IMR-90 (cell line): Measurements from ENCODE around the gene HPSE2. TPM values are rescaled to one million over a fixed set of nuclear protein-coding genes. Genes with fewer than 3 reads are reported as not detected.

Experiments
- ATAC-seq: fragments of 200-7000 bp; cut with Tn5 transposase; 2 replicates; pipeline ENCODE4 v1.9.1; 2020; ENCODE audit warnings: low read depth, mild to moderate bottlenecking, moderate library complexity
- BruUV-seq: library from RNA; stranded (reverse); fragments of 400-500 nt; replicated peaks from 2 replicates; lab custom pipeline; 2021; lab: Mats Ljungman, UMichigan
- CTCF ChIA-PET: fragments of 300-600 bp; formaldehyde crosslinking; extraction: SDS; loops from one replicate; lab custom pipeline; 2021; ENCODE audit warnings: antibody characterized with exemption; lab: Yijun Ruan, JAX
- POLR2A ChIA-PET: fragments of 300-600 bp; sonication (Branson Sonifier 250); formaldehyde crosslinking; loops from one replicate; lab custom pipeline; 2022; ENCODE audit warnings: antibody characterized with exemption; ENCODE audit not compliant: unreplicated experiment; lab: Charles Lee
- DNase-seq: peaks from one replicate; pipeline ENCODE4 v3.0.0; 2013
- H2AFZ ChIP-seq: replicated peaks from 2 replicates; pipeline ENCODE3; 2013; ENCODE audit warnings: low read length, mild to moderate bottlenecking; ENCODE audit not compliant: poor library complexity
- H2AK5ac ChIP-seq: 2 replicates; pipeline ENCODE4 v1.6.1; 2013; ENCODE audit warnings: low read depth, low read length, inconsistent platforms
- H2AK9ac ChIP-seq: replicated peaks from 2 replicates; pipeline ENCODE3; 2013; ENCODE audit warnings: mild to moderate bottlenecking, low read depth, low read length, moderate library complexity; ENCODE audit not compliant: poor library complexity
- H2BK120ac ChIP-seq: 2 replicates; pipeline ENCODE4 v1.6.1; 2013; ENCODE audit warnings: low read depth, low read length, inconsistent platforms
- H2BK15ac ChIP-seq: 3 replicates; pipeline ENCODE4 v1.6.1; 2013; ENCODE audit warnings: low read depth, low read length, inconsistent platforms
- H2BK20ac ChIP-seq: 2 replicates; pipeline ENCODE4 v1.6.1; 2013; ENCODE audit warnings: low read depth, mild to moderate bottlenecking, inconsistent platforms, low read length, moderate library complexity
- H2BK5ac ChIP-seq: 2 replicates; pipeline ENCODE4 v1.6.1; 2013; ENCODE audit warnings: mild to moderate bottlenecking, low read depth, low read length, inconsistent platforms; ENCODE audit not compliant: poor library complexity, severe bottlenecking
- H3K14ac ChIP-seq: replicated peaks from 2 replicates; pipeline ENCODE4 v1.6.1; 2013; ENCODE audit warnings: low read depth, low read length, inconsistent platforms
- H3K18ac ChIP-seq: 2 replicates; pipeline ENCODE4 v1.6.1; 2013; ENCODE audit warnings: low read depth, low read length, control low read depth
- H3K23ac ChIP-seq: 2 replicates; pipeline ENCODE4 v1.6.1; 2013; ENCODE audit warnings: low read depth, low read length, inconsistent platforms
- H3K27ac ChIP-seq: 2 replicates; pipeline ENCODE4 v1.5.1; 2013; ENCODE audit warnings: mild to moderate bottlenecking, control low read depth, low read length; ENCODE audit not compliant: insufficient read depth
- H3K27me3 ChIP-seq: 2 replicates; pipeline ENCODE4 v1.6.1; 2013; ENCODE audit warnings: low read length; ENCODE audit not compliant: control insufficient read depth, insufficient read depth
- H3K36me3 ChIP-seq: 2 replicates; pipeline ENCODE4 v1.6.1; 2013; ENCODE audit warnings: low read length, mixed read lengths; ENCODE audit not compliant: control insufficient read depth, insufficient read depth
- H3K4ac ChIP-seq: 2 replicates; pipeline ENCODE4 v1.6.1; 2013; ENCODE audit warnings: low read depth, low read length, inconsistent platforms
- H3K4me1 ChIP-seq: 2 replicates; pipeline ENCODE4 v1.6.1; 2013; ENCODE audit warnings: low read length, mixed read lengths; ENCODE audit not compliant: control insufficient read depth, insufficient read depth
- H3K4me2 ChIP-seq: 2 replicates; pipeline ENCODE4 v1.6.1; 2013; ENCODE audit warnings: low read depth, mild to moderate bottlenecking, control low read depth, low read length, moderate library complexity
- H3K4me3 ChIP-seq: 2 replicates; pipeline ENCODE4 v1.5.1; 2013; ENCODE audit warnings: low read depth, mild to moderate bottlenecking, control low read depth, low read length, moderate library complexity; ENCODE audit not compliant: insufficient read depth
- H3K56ac ChIP-seq: 2 replicates; pipeline ENCODE4 v1.6.1; 2013; ENCODE audit warnings: low read length, inconsistent platforms; ENCODE audit not compliant: insufficient read depth; ENCODE audit errors: extremely low read depth
- H3K79me1 ChIP-seq, 2 experiments: 2 replicates each; pipeline ENCODE4 v1.6.1; 2013; ENCODE audit warnings: low read length in 2 of 2, inconsistent platforms in 1 of 2, low read depth in 1 of 2
- H3K9ac ChIP-seq: 2 replicates; pipeline ENCODE4 v1.6.1; 2013; ENCODE audit warnings: low read depth, low read length, control low read depth
- H3K9me1 ChIP-seq: 2 replicates; pipeline ENCODE4 v1.6.1; 2013; ENCODE audit warnings: low read length, inconsistent platforms; ENCODE audit not compliant: insufficient read depth
- H3K9me3 ChIP-seq: 2 replicates; pipeline ENCODE4 v1.6.1; 2013; ENCODE audit warnings: low read length; ENCODE audit not compliant: control insufficient read depth, insufficient read depth
- H4K20me1 ChIP-seq: 2 replicates; pipeline ENCODE4 v1.6.1; 2013; ENCODE audit warnings: low read length, inconsistent platforms; ENCODE audit not compliant: insufficient read depth
- H4K5ac ChIP-seq: 2 replicates; pipeline ENCODE4 v1.6.1; 2013; ENCODE audit warnings: mild to moderate bottlenecking, low read depth, low read length, control low read depth
- H4K8ac ChIP-seq, 2 experiments: 2 replicates each; pipeline ENCODE4 v1.6.1; 2013; ENCODE audit warnings: low read depth in 2 of 2, low read length in 2 of 2, control low read depth in 1 of 2, inconsistent platforms in 1 of 2
- H4K91ac ChIP-seq: 2 replicates; pipeline ENCODE4 v1.6.1; 2013; ENCODE audit warnings: low read depth, low read length, inconsistent platforms; ENCODE audit not compliant: insufficient read depth
- MAFK ChIP-seq: IDR thresholded peaks from 2 replicates; pipeline ENCODE4 v1.6.1; 2012; ENCODE audit warnings: low read depth, low read length, improper control_type of control experiment
- RAD21 ChIP-seq: IDR thresholded peaks from 2 replicates; pipeline ENCODE4 v1.6.1; 2012; ENCODE audit warnings: low read length, improper control_type of control experiment
- WGBS, 2 experiments: methylation state at CpG; one replicate each; pipeline versions ENCODE4 v1.1.5 to v1.1.7; 2013; ENCODE audit warnings: missing lambda C conversion rate in 2 of 2; ENCODE audit not compliant: insufficient read length in 1 of 2; ENCODE audit errors: extremely low coverage in 2 of 2; 5-methylcytosine and 5-hydroxymethylcytosine counted together
- dilution Hi-C: fragments of 300-500 bp; cut with HindIII; formaldehyde crosslinking; loops from one replicate; pipeline ENCODE4 v1.14.3; 2018; ENCODE audit warnings: low sequenced_read_pairs; ENCODE audit not compliant: unreplicated experiment
- in situ Hi-C: fragments of 300-500 bp; cut with MboI; formaldehyde crosslinking; loops from 3 replicates; pipeline ENCODE4 v1.14.3; 2019; ENCODE audit warnings: low sequenced_read_pairs, inconsistent platforms, mixed read lengths
- intact Hi-C: fragments of 100-400 bp; cut with micrococcal nuclease; formaldehyde crosslinking; loops from 2 replicates; pipeline ENCODE4 v1.10.0; 2022
- polyA plus RNA-seq, 3 experiments: library from polyadenylated mRNA; depleted of rRNA; stranded (reverse); fragments of >200 nt; gene quantifications; 2 replicates each; pipeline ENCODE4 v1.2.3, GENCODE V29; 2012; ENCODE audit warnings: low replicate concordance in 1 of 3
- total RNA-seq: library from RNA; depleted of rRNA; stranded (reverse); fragments of >200 nt; gene quantifications from 2 replicates; pipeline ENCODE4 v1.2.3, GENCODE V29; 2012
- TF ChIP-seq, protein P1 (sequence below): fragments of 150-350 bp; IDR thresholded peaks from 2 replicates; pipeline ENCODE4 v1.6.1; 2017; ENCODE audit warnings: mild to moderate bottlenecking, antibody characterized with exemption, low read length, low read depth

Gene HPSE2
- total and polyA plus RNA-seq, 2 of the 4 experiments (the other 2 are of a cell fraction): not detected

DNA sequence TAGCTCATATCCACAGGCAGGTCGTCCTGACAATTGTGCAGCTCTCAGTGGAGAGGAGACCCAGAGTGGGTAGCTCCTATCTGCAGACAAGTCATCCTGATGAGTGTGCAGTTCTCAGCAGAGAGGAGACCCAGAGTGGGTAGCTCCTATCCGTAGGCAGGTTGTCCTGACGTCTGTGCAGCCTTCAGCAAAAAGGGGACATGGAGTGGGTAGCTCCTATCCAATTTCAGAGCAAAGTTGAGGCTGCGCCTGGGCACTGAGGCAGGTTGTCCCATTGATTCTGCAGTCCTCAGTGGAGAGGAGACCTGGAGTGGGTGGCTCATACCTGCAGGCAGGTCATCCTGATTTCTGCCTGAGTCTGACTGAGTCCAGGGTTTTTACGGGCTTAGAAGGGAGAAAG lies 111.8 kb downstream of the HPSE2 start:
- Histone ChIP-seq H2AFZ (no peak overlapping the region), H3K27ac (no peak overlapping the region), H3K9ac (no peak overlapping the region), H3K9me3 (no peaks in the 10 kb centered on the region), H3K4me1 (no peaks in the 10 kb centered on the region), H3K9me1 (no peaks in the 10 kb centered on the region), H3K18ac (no peak overlapping the region), H2BK20ac (no peak overlapping the region), H4K20me1 (no peaks in the 10 kb centered on the region), H2BK120ac (no peak overlapping the region), H3K4ac (no peak overlapping the region), H3K36me3 (no peaks in the 10 kb centered on the region), H3K56ac (no peak overlapping the region), H4K91ac (no peak overlapping the region), H3K4me2 (no peak overlapping the region), H3K23ac (no peak overlapping the region), H2BK5ac (no peak overlapping the region), H4K5ac (no peak overlapping the region), H3K27me3 (no peaks in the 10 kb centered on the region), H2AK5ac (no peak overlapping the region), H3K4me3 (no peak overlapping the region), H2BK15ac (no peak overlapping the region), H3K79me1 (no peaks in the 10 kb centered on the region), H4K8ac (no peak overlapping the region), H2AK9ac (no peak overlapping the region), H3K14ac (no peak overlapping the region)
- dilution Hi-C loops: no loop called here
- ChIA-PET CTCF (no interaction called here), POLR2A (no interaction called here)
- WGBS, 2 experiments: 60% methylated on average over 1 of the region's 5 CpGs; no CpG with 5 or more reads in 1 of the 2 experiments
- no peak for DNase-seq
- in situ Hi-C loops: no loop called here
- no peak for ATAC-seq
- BruUV-seq: no TSS peak
- no peak for TF ChIP-seq RAD21
- TF ChIP-seq, protein P1, sequence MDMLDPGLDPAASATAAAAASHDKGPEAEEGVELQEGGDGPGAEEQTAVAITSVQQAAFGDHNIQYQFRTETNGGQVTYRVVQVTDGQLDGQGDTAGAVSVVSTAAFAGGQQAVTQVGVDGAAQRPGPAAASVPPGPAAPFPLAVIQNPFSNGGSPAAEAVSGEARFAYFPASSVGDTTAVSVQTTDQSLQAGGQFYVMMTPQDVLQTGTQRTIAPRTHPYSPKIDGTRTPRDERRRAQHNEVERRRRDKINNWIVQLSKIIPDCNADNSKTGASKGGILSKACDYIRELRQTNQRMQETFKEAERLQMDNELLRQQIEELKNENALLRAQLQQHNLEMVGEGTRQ: no peak
- TF ChIP-seq MAFK: no peak
- intact Hi-C loops: no loop called here
